Measurements from ENCODE around the gene TEX35.

DNA sequence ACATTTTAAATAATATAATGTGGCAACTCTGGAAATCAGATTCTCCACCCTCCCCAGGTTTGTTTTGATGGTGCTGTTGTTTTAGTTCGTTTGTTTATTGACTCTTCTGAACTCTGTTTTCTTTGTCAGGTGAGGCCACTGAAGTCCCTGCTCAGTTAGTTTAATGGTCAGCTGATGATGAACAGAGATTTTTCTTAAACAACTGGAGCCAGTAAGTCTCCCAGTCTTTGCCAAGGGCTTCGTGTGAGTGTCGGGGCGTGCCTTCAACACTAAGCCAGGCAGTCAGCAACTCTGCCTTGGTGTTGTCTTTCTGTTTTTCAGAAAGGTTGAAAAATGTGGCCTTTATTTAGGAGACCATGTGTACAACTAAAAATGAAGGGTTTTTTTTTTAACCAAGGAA, 58.9 kb downstream of the TEX35 start:
- no peak for TF ChIP-seq LEF1 (IDR thresholded peaks at IDR 0.05; ENCODE audit: borderline replicate concordance)
- no peak for TF ChIP-seq FOXA1 (IDR thresholded peaks at IDR 0.05)
- TF ChIP-seq CTBP1 (IDR thresholded peaks at IDR 0.05; ENCODE audit: borderline replicate concordance): no peak
- TF ChIP-seq SUZ12 (IDR thresholded peaks at IDR 0.05): no peak
- TF ChIP-seq ZNF384 (IDR thresholded peaks at IDR 0.05): no peak
- no peak for TF ChIP-seq ELF4 (IDR thresholded peaks at IDR 0.05)
- no peak for TF ChIP-seq FOXK2 (IDR thresholded peaks at IDR 0.05)
- no peak for TF ChIP-seq SP1 (IDR thresholded peaks at IDR 0.05)
- TF ChIP-seq BHLHE40 (IDR thresholded peaks at IDR 0.05; ENCODE audit: borderline replicate concordance): no peak
- no peak for TF ChIP-seq ARNT (IDR thresholded peaks at IDR 0.05)
- TF ChIP-seq L3MBTL2 (conservative IDR thresholded peaks at IDR 0.05): no peak
- TF ChIP-seq FOXM1 (IDR thresholded peaks at IDR 0.05; ENCODE audit: borderline replicate concordance): no peak
- TF ChIP-seq, protein P1, sequence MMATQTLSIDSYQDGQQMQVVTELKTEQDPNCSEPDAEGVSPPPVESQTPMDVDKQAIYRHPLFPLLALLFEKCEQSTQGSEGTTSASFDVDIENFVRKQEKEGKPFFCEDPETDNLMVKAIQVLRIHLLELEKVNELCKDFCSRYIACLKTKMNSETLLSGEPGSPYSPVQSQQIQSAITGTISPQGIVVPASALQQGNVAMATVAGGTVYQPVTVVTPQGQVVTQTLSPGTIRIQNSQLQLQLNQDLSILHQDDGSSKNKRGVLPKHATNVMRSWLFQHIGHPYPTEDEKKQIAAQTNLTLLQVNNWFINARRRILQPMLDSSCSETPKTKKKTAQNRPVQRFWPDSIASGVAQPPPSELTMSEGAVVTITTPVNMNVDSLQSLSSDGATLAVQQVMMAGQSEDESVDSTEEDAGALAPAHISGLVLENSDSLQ (IDR thresholded peaks at IDR 0.05): no peak
